Right lobe of liver (tissue), 6 donors: ENCODE data around the gene AASDHPPT. TPM values are rescaled to one million over a fixed set of nuclear protein-coding genes. Genes with fewer than 3 reads are reported as not detected.

Experiments used
- ATAC-seq, 4 donors: fragments of 200-7000 bp; cut with Tn5 transposase; one replicate each; pipeline ENCODE4 v1.9.1; 2020; ENCODE audit warnings: mild to moderate bottlenecking in 4 of 4, moderate library complexity in 4 of 4
- DNase-seq, 3 donors: peaks; one replicate each; pipeline ENCODE4 v3.0.0-alpha.2; 2020
- H3K27ac ChIP-seq, 3 donors: fragments of 200-600 bp; one replicate each; pipeline ENCODE4 v1.8.0; 2022
- H3K27me3 ChIP-seq, 2 donors: fragments of 200-600 bp; one replicate each; pipeline ENCODE4 v1.8.0; 2022
- H3K36me3 ChIP-seq, 4 donors: fragments of 200-600 bp; sonication (generic) in 1 of 4; one replicate each; pipeline versions ENCODE4 v1.5.1 to v1.8.0; 2017 to 2022; ENCODE audit warnings: control low read depth in 1 of 4
- H3K4me1 ChIP-seq, 4 donors: fragments of 200-600 bp; sonication (generic) in 1 of 4; one replicate each; pipeline versions ENCODE4 v1.5.1 to v1.8.0; 2017 to 2022; ENCODE audit warnings: control low read depth in 1 of 4
- H3K4me3 ChIP-seq, 3 donors: fragments of 200-600 bp; one replicate each; pipeline ENCODE4 v1.8.0; 2022
- H3K9me3 ChIP-seq, 4 donors: fragments of 200-600 bp; sonication (generic) in 1 of 4; one replicate each; pipeline versions ENCODE4 v1.5.1 to v1.8.0; 2017 to 2022; ENCODE audit warnings: control low read depth in 1 of 4
- POLR2A ChIP-seq: fragments of 450-650 bp; IDR thresholded peaks from one replicate; pipeline ENCODE4 v1.6.1; 2017; ENCODE audit warnings: antibody characterized with exemption, mild to moderate bottlenecking
- WGBS: methylation state at CpG from one replicate; pipeline ENCODE4 v1.1.6; 2018; ENCODE audit warnings: low coverage, low lambda C conversion rate; ENCODE audit not compliant: insufficient coverage; ENCODE audit errors: missing lambda C conversion rate; 5-methylcytosine and 5-hydroxymethylcytosine counted together
- intact Hi-C, 2 donors: fragments of 100-400 bp; cut with DNase I; formaldehyde crosslinking; loops; one replicate each; pipeline versions ENCODE4 v1.11.2 to v1.14.1; 2022
- total RNA-seq, 6 experiments: library from RNA; depleted of rRNA in 2 of 6; stranded (reverse); fragments of >200 nt in 2 of 6; fragmentation: NEBNext Ultra II Directional in 3 of 6; extraction: Animal tissue kit (Norgen Biotek cat#: 25700) in 3 of 6; gene quantifications; one replicate each; pipeline versions ENCODE4 v1.1.0 to v1.2.4, GENCODE V29; 2016 to 2023
- TF ChIP-seq, protein P1 (sequence below), 4 donors: fragments of 200-600 bp in 3 of 4; fragments of 450-650 bp in 1 of 4; IDR thresholded peaks; one replicate each; pipeline versions ENCODE4 v1.5.1 to v1.8.0; 2016 to 2022; ENCODE audit warnings: antibody characterized with exemption in 4 of 4, mild to moderate bottlenecking in 2 of 4
- donor health status: DM: no; HTN: yes; CAD: no.
- donor health status: DM: no; HTN: no; CAD: no.
- donor health status: DM: no; HTN: no; CAD: no.
- donor health status: DM: no; HTN: yes; CAD: no.
- donor health status: DM: no; HTN: yes; CAD: no.

The AASDHPPT gene
- total RNA-seq, 6 experiments from 2014 or later, result 15.4 to 30.5 (median 23.0) TPM

DNA sequence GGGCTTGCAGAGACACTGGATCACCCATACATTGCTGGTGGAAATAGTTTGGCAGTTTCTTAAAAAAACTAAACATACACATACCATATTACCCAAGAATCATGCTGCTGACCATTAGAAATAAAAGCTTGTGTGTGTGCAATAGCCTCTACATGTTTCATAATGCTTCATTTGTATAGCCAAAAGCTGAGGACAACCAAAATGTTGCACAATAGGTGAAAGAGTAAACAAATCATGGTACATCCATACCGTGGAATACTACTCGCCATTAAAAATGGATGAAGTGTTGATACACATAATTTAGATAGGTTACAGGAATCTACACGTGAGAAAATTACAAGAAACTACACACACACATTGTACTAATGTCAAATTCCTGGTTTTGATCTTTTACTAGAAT is 6.9 kb upstream of the AASDHPPT start:
- 61% methylated on average over 3 of the region's 3 CpGs for WGBS
- intact Hi-C loops, result no loop called here
- Histone ChIP-seq H3K27me3 (no peaks in the 10 kb centered on the region), H3K4me1 (no peaks in the 10 kb centered on the region), H3K27ac (no peak overlapping the region), H3K9me3 (no peaks in the 10 kb centered on the region), H3K36me3 (no peaks in the 10 kb centered on the region), H3K4me3 (no peak overlapping the region)
- ATAC-seq (peak in 3 of 4 donors; percentile 25 to 74 (median 52)), DNase-seq (no peak)
- TF ChIP-seq, protein P1, sequence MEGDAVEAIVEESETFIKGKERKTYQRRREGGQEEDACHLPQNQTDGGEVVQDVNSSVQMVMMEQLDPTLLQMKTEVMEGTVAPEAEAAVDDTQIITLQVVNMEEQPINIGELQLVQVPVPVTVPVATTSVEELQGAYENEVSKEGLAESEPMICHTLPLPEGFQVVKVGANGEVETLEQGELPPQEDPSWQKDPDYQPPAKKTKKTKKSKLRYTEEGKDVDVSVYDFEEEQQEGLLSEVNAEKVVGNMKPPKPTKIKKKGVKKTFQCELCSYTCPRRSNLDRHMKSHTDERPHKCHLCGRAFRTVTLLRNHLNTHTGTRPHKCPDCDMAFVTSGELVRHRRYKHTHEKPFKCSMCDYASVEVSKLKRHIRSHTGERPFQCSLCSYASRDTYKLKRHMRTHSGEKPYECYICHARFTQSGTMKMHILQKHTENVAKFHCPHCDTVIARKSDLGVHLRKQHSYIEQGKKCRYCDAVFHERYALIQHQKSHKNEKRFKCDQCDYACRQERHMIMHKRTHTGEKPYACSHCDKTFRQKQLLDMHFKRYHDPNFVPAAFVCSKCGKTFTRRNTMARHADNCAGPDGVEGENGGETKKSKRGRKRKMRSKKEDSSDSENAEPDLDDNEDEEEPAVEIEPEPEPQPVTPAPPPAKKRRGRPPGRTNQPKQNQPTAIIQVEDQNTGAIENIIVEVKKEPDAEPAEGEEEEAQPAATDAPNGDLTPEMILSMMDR (IDR thresholded peaks at IDR 0.05), result no peak
- TF ChIP-seq POLR2A, result no peak

DNA sequence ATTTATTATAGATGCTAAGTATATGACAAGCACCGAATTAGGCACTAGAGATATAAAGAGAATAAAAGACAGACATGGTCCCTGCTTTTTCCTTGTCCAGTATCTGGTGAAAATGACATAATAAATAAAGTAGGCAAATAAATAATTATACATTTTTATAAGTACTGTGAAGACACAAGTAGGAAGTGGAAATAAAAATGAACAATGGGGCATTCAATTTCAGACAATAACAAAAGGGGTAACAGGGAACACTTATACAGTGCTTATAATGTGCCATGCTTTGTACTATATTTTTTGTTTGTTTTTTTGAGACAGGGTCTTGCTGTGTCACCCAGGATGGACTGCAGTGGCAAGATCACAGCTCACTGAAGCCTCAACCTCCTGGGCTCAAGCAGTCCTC is 4.7 kb upstream of the AASDHPPT start:
- 79% methylated on average over 1 of the region's 1 CpG for WGBS
- Histone ChIP-seq H3K27me3 (no peaks in the 10 kb centered on the region), H3K4me1 (peaks cover 0 to 5% (median 0%) of the 10 kb centered on the region in 4 donors), H3K4me3 (no peak overlapping the region), H3K9me3 (no peaks in the 10 kb centered on the region), H3K27ac (no peak overlapping the region), H3K36me3 (no peaks in the 10 kb centered on the region)
- ATAC-seq (no peak), DNase-seq (no peak)
- intact Hi-C loops, result no loop called here
- TF ChIP-seq POLR2A, result no peak
- TF ChIP-seq, protein P1 (IDR thresholded peaks at IDR 0.05), result no peak

DNA sequence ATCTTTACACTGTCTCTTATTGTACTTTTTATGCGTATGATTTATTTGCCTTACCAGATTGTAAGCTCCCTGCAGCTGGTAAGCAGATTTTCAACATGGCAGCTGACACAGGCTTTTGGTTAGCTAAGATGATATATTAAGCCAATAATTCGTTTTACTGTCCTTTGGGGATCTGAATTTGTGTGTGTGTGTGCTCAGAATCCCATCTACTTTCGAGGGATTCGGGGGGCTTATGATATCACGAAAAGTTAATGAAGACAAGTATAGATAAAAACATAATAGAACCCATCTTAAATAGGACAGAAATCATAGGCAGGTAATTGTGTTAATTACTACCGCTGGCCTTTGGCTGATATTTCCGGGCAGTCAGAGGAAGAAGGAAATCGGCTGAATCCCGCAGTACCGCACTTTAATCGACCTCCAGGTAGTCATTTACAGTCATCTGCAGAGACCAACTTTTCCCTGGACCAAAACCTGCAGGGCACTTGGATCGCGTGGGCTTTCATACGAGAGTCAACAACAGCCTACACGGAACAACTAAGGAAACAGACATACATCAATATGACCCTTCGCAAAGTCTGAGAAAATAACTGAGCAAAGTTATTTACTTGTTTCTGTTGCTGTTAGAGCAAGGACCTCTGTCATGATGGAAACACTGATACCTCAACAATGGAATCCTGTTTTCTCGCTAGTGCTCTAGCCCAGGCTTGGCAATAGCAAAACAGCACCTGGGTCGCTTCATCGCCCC is 1.1 kb upstream of the AASDHPPT start:
- 13% methylated on average over 19 of the region's 19 CpGs for WGBS
- peak overlapping the region; percentile 93 to 97 (median 96) for H3K27ac ChIP-seq

DNA sequence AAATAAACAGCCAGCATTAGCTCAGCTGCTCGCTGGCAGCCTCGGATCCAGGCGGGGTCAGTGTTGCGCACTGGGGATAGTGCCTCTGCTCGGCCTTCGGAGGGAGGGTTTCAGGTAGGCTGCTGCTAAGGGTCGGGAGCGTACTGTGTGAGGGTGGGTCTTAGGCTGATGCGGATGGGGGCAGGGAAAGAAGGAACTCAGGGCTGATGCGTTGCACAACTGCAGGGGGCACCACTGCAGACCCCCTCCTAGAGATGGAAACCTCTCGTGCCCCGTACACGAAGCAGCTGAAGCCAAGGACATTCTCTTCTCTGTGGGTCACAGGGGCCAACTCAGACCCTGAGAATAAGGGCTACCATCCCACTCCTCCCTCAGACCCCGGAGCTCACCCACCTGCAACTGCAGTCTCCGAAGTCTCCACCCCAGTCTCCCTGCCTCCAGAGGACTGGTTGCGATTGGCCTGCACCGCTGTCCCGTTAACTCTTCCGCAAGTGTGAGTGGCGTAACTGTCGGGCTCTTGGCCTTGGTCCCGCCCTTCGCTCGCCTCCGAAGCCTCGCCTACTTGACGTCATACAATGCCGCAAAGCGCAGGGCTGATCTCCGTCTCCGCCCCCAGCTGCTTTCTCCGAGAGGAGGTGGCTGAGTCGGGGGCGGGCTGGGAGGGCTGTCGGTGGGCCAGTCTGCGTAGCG is 398 bp upstream of the AASDHPPT start, which contains the start of gene KBTBD3:
KBTBD3 (minus strand) TSS at position 429 of the 690 bp plus-strand sequence. CDS start 18,250 bp downstream, outside the sequence.
- DNase-seq (peak; percentile 99), ATAC-seq (peak; percentile 94 to 97 (median 94))
- Histone ChIP-seq H3K4me1 (peaks cover 0 to 12% (median 2%) of the 10 kb centered on the region in 4 donors), H3K9me3 (no peaks in the 10 kb centered on the region), H3K27me3 (no peaks in the 10 kb centered on the region), H3K4me3 (peak within 1 kb of the TSS; percentile 63 to 80 (median 73)), H3K36me3 (peaks cover 0 to 11% (median 4%) of the 10 kb centered on the region in 4 donors), H3K27ac (peak within 1 kb of the TSS; percentile 93 to 97 (median 96))
- intact Hi-C loops, result no loop called here
- 0% methylated on average over 13 of the region's 37 CpGs for WGBS
- TF ChIP-seq POLR2A, result peak; percentile 71
- TF ChIP-seq, protein P1 (IDR thresholded peaks at IDR 0.05), result peak in 3 of 4 donors; percentile 24 to 38 (median 24)

More for the DNA sequence above, 1.1 kb upstream of the AASDHPPT start:
- peak overlapping the region; percentile 63 to 80 (median 73) for H3K4me3 ChIP-seq
- peaks cover 0 to 12% (median 2%) of the 10 kb centered on the region in 4 donors for H3K4me1 ChIP-seq
- DNase-seq, result peak in 2 of 3 donors; percentile 25 to 44
- peak in 1 of 4 donors; percentile 3 for ATAC-seq
- no peaks in the 10 kb centered on the region for H3K27me3 ChIP-seq
- peaks cover 0 to 11% (median 4%) of the 10 kb centered on the region in 4 donors for H3K36me3 ChIP-seq
- intact Hi-C loops, result no loop called here
- TF ChIP-seq, protein P1 (IDR thresholded peaks at IDR 0.05), result no peak
- TF ChIP-seq POLR2A, result no peak
- no peaks in the 10 kb centered on the region for H3K9me3 ChIP-seq
